IMR-90 (cell line): ENCODE results near the gene SPEG. TPM values are rescaled to one million over a fixed set of nuclear protein-coding genes. Genes with fewer than 3 reads are reported as not detected.

ENCODE experiments used
- ATAC-seq: fragments of 200-7000 bp; cut with Tn5 transposase; 2 replicates; pipeline ENCODE4 v1.9.1; 2020; ENCODE audit warnings: low read depth, mild to moderate bottlenecking, moderate library complexity
- BruUV-seq: library from RNA; stranded (reverse); fragments of 400-500 nt; replicated peaks from 2 replicates; lab custom pipeline; 2021; lab: Mats Ljungman, UMichigan
- CTCF ChIA-PET: fragments of 300-600 bp; formaldehyde crosslinking; extraction: SDS; loops from one replicate; lab custom pipeline; 2021; ENCODE audit warnings: antibody characterized with exemption; lab: Yijun Ruan, JAX
- POLR2A ChIA-PET: fragments of 300-600 bp; sonication (Branson Sonifier 250); formaldehyde crosslinking; loops from one replicate; lab custom pipeline; 2022; ENCODE audit warnings: antibody characterized with exemption; ENCODE audit not compliant: unreplicated experiment; lab: Charles Lee
- DNase-seq: peaks from one replicate; pipeline ENCODE4 v3.0.0; 2013
- H2AFZ ChIP-seq: replicated peaks from 2 replicates; pipeline ENCODE3; 2013; ENCODE audit warnings: low read length, mild to moderate bottlenecking; ENCODE audit not compliant: poor library complexity
- H2AK5ac ChIP-seq: 2 replicates; pipeline ENCODE4 v1.6.1; 2013; ENCODE audit warnings: low read depth, low read length, inconsistent platforms
- H2AK9ac ChIP-seq: replicated peaks from 2 replicates; pipeline ENCODE3; 2013; ENCODE audit warnings: mild to moderate bottlenecking, low read depth, low read length, moderate library complexity; ENCODE audit not compliant: poor library complexity
- H2BK120ac ChIP-seq: 2 replicates; pipeline ENCODE4 v1.6.1; 2013; ENCODE audit warnings: low read depth, low read length, inconsistent platforms
- H2BK15ac ChIP-seq: 3 replicates; pipeline ENCODE4 v1.6.1; 2013; ENCODE audit warnings: low read depth, low read length, inconsistent platforms
- H2BK20ac ChIP-seq: 2 replicates; pipeline ENCODE4 v1.6.1; 2013; ENCODE audit warnings: low read depth, mild to moderate bottlenecking, inconsistent platforms, low read length, moderate library complexity
- H2BK5ac ChIP-seq: 2 replicates; pipeline ENCODE4 v1.6.1; 2013; ENCODE audit warnings: mild to moderate bottlenecking, low read depth, low read length, inconsistent platforms; ENCODE audit not compliant: poor library complexity, severe bottlenecking
- H3K14ac ChIP-seq: replicated peaks from 2 replicates; pipeline ENCODE4 v1.6.1; 2013; ENCODE audit warnings: low read depth, low read length, inconsistent platforms
- H3K18ac ChIP-seq: 2 replicates; pipeline ENCODE4 v1.6.1; 2013; ENCODE audit warnings: low read depth, low read length, control low read depth
- H3K23ac ChIP-seq: 2 replicates; pipeline ENCODE4 v1.6.1; 2013; ENCODE audit warnings: low read depth, low read length, inconsistent platforms
- H3K27ac ChIP-seq: 2 replicates; pipeline ENCODE4 v1.5.1; 2013; ENCODE audit warnings: mild to moderate bottlenecking, control low read depth, low read length; ENCODE audit not compliant: insufficient read depth
- H3K27me3 ChIP-seq: 2 replicates; pipeline ENCODE4 v1.6.1; 2013; ENCODE audit warnings: low read length; ENCODE audit not compliant: control insufficient read depth, insufficient read depth
- H3K36me3 ChIP-seq: 2 replicates; pipeline ENCODE4 v1.6.1; 2013; ENCODE audit warnings: low read length, mixed read lengths; ENCODE audit not compliant: control insufficient read depth, insufficient read depth
- H3K4ac ChIP-seq: 2 replicates; pipeline ENCODE4 v1.6.1; 2013; ENCODE audit warnings: low read depth, low read length, inconsistent platforms
- H3K4me1 ChIP-seq: 2 replicates; pipeline ENCODE4 v1.6.1; 2013; ENCODE audit warnings: low read length, mixed read lengths; ENCODE audit not compliant: control insufficient read depth, insufficient read depth
- H3K4me2 ChIP-seq: 2 replicates; pipeline ENCODE4 v1.6.1; 2013; ENCODE audit warnings: low read depth, mild to moderate bottlenecking, control low read depth, low read length, moderate library complexity
- H3K4me3 ChIP-seq: 2 replicates; pipeline ENCODE4 v1.5.1; 2013; ENCODE audit warnings: low read depth, mild to moderate bottlenecking, control low read depth, low read length, moderate library complexity; ENCODE audit not compliant: insufficient read depth
- H3K56ac ChIP-seq: 2 replicates; pipeline ENCODE4 v1.6.1; 2013; ENCODE audit warnings: low read length, inconsistent platforms; ENCODE audit not compliant: insufficient read depth; ENCODE audit errors: extremely low read depth
- H3K79me1 ChIP-seq, 2 experiments: 2 replicates each; pipeline ENCODE4 v1.6.1; 2013; ENCODE audit warnings: low read length in 2 of 2, inconsistent platforms in 1 of 2, low read depth in 1 of 2
- H3K9ac ChIP-seq: 2 replicates; pipeline ENCODE4 v1.6.1; 2013; ENCODE audit warnings: low read depth, low read length, control low read depth
- H3K9me1 ChIP-seq: 2 replicates; pipeline ENCODE4 v1.6.1; 2013; ENCODE audit warnings: low read length, inconsistent platforms; ENCODE audit not compliant: insufficient read depth
- H3K9me3 ChIP-seq: 2 replicates; pipeline ENCODE4 v1.6.1; 2013; ENCODE audit warnings: low read length; ENCODE audit not compliant: control insufficient read depth, insufficient read depth
- H4K20me1 ChIP-seq: 2 replicates; pipeline ENCODE4 v1.6.1; 2013; ENCODE audit warnings: low read length, inconsistent platforms; ENCODE audit not compliant: insufficient read depth
- H4K5ac ChIP-seq: 2 replicates; pipeline ENCODE4 v1.6.1; 2013; ENCODE audit warnings: mild to moderate bottlenecking, low read depth, low read length, control low read depth
- H4K8ac ChIP-seq, 2 experiments: 2 replicates each; pipeline ENCODE4 v1.6.1; 2013; ENCODE audit warnings: low read depth in 2 of 2, low read length in 2 of 2, control low read depth in 1 of 2, inconsistent platforms in 1 of 2
- H4K91ac ChIP-seq: 2 replicates; pipeline ENCODE4 v1.6.1; 2013; ENCODE audit warnings: low read depth, low read length, inconsistent platforms; ENCODE audit not compliant: insufficient read depth
- BHLHE40 ChIP-seq: fragments of 150-350 bp; IDR thresholded peaks from 2 replicates; pipeline ENCODE4 v1.6.1; 2016; ENCODE audit warnings: mild to moderate bottlenecking, low read depth, low read length
- MAZ ChIP-seq: IDR thresholded peaks from 2 replicates; pipeline ENCODE4 v1.6.1; 2012; ENCODE audit warnings: low read depth, mild to moderate bottlenecking, low read length, improper control_type of control experiment, moderate library complexity, borderline replicate concordance
- MXI1 ChIP-seq: IDR thresholded peaks from 2 replicates; pipeline ENCODE4 v1.6.1; 2012; ENCODE audit warnings: low read depth, mild to moderate bottlenecking, low read length, moderate library complexity, borderline replicate concordance
- POLR2A ChIP-seq: IDR thresholded peaks from 2 replicates; pipeline ENCODE4 v1.6.1; 2012; ENCODE audit warnings: mild to moderate bottlenecking, low read depth, low read length
- SMC3 ChIP-seq: fragments of 150-350 bp; IDR thresholded peaks from 2 replicates; pipeline ENCODE4 v1.6.1; 2016; ENCODE audit warnings: low read depth, mild to moderate bottlenecking, antibody characterized with exemption, low read length, moderate library complexity
- WGBS, 2 experiments: methylation state at CpG; one replicate each; pipeline versions ENCODE4 v1.1.5 to v1.1.7; 2013; ENCODE audit warnings: missing lambda C conversion rate in 2 of 2; ENCODE audit not compliant: insufficient read length in 1 of 2; ENCODE audit errors: extremely low coverage in 2 of 2; 5-methylcytosine and 5-hydroxymethylcytosine counted together
- dilution Hi-C: fragments of 300-500 bp; cut with HindIII; formaldehyde crosslinking; loops from one replicate; pipeline ENCODE4 v1.14.3; 2018; ENCODE audit warnings: low sequenced_read_pairs; ENCODE audit not compliant: unreplicated experiment
- in situ Hi-C: fragments of 300-500 bp; cut with MboI; formaldehyde crosslinking; loops from 3 replicates; pipeline ENCODE4 v1.14.3; 2019; ENCODE audit warnings: low sequenced_read_pairs, inconsistent platforms, mixed read lengths
- intact Hi-C: fragments of 100-400 bp; cut with micrococcal nuclease; formaldehyde crosslinking; loops from 2 replicates; pipeline ENCODE4 v1.10.0; 2022
- polyA plus RNA-seq, 3 experiments: library from polyadenylated mRNA; depleted of rRNA; stranded (reverse); fragments of >200 nt; gene quantifications; 2 replicates each; pipeline ENCODE4 v1.2.3, GENCODE V29; 2012; ENCODE audit warnings: low replicate concordance in 1 of 3
- total RNA-seq: library from RNA; depleted of rRNA; stranded (reverse); fragments of >200 nt; gene quantifications from 2 replicates; pipeline ENCODE4 v1.2.3, GENCODE V29; 2012
- TF ChIP-seq, protein P1 (sequence below): conservative IDR thresholded peaks from 2 replicates; pipeline ENCODE4 v1.5.1; 2012; ENCODE audit warnings: mild to moderate bottlenecking, low read depth, low read length, improper control_type of control experiment
- TF ChIP-seq, protein P2 (sequence below): fragments of 150-350 bp; IDR thresholded peaks from 2 replicates; pipeline ENCODE4 v1.6.1; 2017; ENCODE audit warnings: mild to moderate bottlenecking, antibody characterized with exemption, low read length, low read depth

The SPEG gene
- total and polyA plus RNA-seq, 2 of the 4 experiments (the other 2 are of a cell fraction) = 6.8 to 81.6 TPM

DNA sequence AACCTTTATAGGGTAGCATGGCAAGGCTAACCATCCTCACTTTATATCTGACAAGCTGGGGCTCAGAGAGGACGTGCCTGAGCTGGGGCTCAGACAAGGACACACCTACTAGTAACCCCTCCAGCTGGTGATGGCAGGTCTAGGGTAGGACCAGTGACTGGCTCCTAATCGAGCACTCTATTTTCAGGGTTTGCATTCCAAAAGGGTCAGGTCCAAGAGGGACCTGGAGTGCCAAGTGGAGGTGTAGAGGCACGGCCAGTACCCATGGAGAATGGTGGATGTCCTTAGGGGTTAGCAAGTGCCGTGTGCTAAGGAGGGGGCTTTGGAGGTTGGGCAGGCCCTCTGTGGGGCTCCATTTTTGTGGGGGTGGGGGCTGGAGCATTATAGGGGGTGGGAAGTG, 17.7 kb upstream of the SPEG start:
- no peak overlapping the region for H3K4me3 ChIP-seq
- ATAC-seq = no peak
- no CpG with 5 or more reads among the region's 4 CpGs for WGBS, 2 experiments
- H2AFZ ChIP-seq = no peak overlapping the region
- peaks cover 7% of the 10 kb centered on the region for H3K27me3 ChIP-seq
- intact Hi-C loops (no loop called here), dilution Hi-C loops (no loop called here), in situ Hi-C loops (no loop called here)
- H3K27ac ChIP-seq = no peak overlapping the region
- H4K20me1 ChIP-seq = no peaks in the 10 kb centered on the region
- no peaks in the 10 kb centered on the region for H3K36me3 ChIP-seq
- H3K18ac ChIP-seq = no peak overlapping the region
- POLR2A ChIA-PET = no interaction called here
- H3K4me2 ChIP-seq = no peak overlapping the region
- H3K79me1 ChIP-seq = no peaks in the 10 kb centered on the region
- H3K56ac ChIP-seq = no peak overlapping the region
- CTCF ChIA-PET = interaction anchor here (1.0 to 1.4 kb wide), 2 partner anchors 14 to 113 kb away, joined by 3 read pairs; no protein-coding TSS in a partner anchor
- no peak overlapping the region for H3K4ac ChIP-seq
- H2AK5ac ChIP-seq = no peak overlapping the region
- no peak overlapping the region for H4K91ac ChIP-seq
- 0 out of 2 replicates have a peak, but pooled peaks cover 5% of the 10 kb centered on the region for H3K9me1 ChIP-seq
- no peak overlapping the region for H2BK5ac ChIP-seq
- H2BK15ac ChIP-seq = no peak overlapping the region
- no peak overlapping the region for H4K8ac ChIP-seq
- H2BK120ac ChIP-seq = no peak overlapping the region
- no peak overlapping the region for H3K23ac ChIP-seq
- H3K14ac ChIP-seq = no peak overlapping the region
- H2AK9ac ChIP-seq = peak overlapping the region; percentile 37
- H2BK20ac ChIP-seq = no peak overlapping the region
- no peaks in the 10 kb centered on the region; the same call in 1 of the 2 replicates for H3K9me3 ChIP-seq
- no TSS peak for BruUV-seq
- no peak for DNase-seq
- H3K4me1 ChIP-seq = peaks cover 5% of the 10 kb centered on the region; the same call in 1 of the 2 replicates
- H3K9ac ChIP-seq = no peak overlapping the region
- no peak overlapping the region for H4K5ac ChIP-seq
- TF ChIP-seq, protein P1, sequence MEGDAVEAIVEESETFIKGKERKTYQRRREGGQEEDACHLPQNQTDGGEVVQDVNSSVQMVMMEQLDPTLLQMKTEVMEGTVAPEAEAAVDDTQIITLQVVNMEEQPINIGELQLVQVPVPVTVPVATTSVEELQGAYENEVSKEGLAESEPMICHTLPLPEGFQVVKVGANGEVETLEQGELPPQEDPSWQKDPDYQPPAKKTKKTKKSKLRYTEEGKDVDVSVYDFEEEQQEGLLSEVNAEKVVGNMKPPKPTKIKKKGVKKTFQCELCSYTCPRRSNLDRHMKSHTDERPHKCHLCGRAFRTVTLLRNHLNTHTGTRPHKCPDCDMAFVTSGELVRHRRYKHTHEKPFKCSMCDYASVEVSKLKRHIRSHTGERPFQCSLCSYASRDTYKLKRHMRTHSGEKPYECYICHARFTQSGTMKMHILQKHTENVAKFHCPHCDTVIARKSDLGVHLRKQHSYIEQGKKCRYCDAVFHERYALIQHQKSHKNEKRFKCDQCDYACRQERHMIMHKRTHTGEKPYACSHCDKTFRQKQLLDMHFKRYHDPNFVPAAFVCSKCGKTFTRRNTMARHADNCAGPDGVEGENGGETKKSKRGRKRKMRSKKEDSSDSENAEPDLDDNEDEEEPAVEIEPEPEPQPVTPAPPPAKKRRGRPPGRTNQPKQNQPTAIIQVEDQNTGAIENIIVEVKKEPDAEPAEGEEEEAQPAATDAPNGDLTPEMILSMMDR = no peak
- TF ChIP-seq, protein P2, sequence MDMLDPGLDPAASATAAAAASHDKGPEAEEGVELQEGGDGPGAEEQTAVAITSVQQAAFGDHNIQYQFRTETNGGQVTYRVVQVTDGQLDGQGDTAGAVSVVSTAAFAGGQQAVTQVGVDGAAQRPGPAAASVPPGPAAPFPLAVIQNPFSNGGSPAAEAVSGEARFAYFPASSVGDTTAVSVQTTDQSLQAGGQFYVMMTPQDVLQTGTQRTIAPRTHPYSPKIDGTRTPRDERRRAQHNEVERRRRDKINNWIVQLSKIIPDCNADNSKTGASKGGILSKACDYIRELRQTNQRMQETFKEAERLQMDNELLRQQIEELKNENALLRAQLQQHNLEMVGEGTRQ = no peak
- TF ChIP-seq MAZ = no peak
- no peak for TF ChIP-seq SMC3
- TF ChIP-seq POLR2A = no peak
- TF ChIP-seq MXI1 = no peak
- TF ChIP-seq BHLHE40 = no peak
